T-cell (primary cell): ENCODE data around the gene UMOD. TPM values are rescaled to one million over a fixed set of nuclear protein-coding genes. Genes with fewer than 3 reads are reported as not detected.

Experiments
- ATAC-seq, 4 experiments: fragments of 200-7000 bp in 3 of 4; fragments of 150-1000 bp in 1 of 4; cut with Tn5 transposase; replicated peaks in 1 of 4; 1 replicate in 3 of 4; 2 replicates in 1 of 4; pipeline ENCODE4 v1.10.0; 2021; ENCODE audit warnings: moderate library complexity in 3 of 4, mild to moderate bottlenecking in 2 of 4, moderate number of reproducible peaks in 1 of 4
- CTCF ChIA-PET, 2 donors: fragments of 300-600 bp; sonication (Branson Sonifier 250); formaldehyde crosslinking; loops; one replicate each; lab custom pipeline; 2022; ENCODE audit warnings: antibody characterized with exemption in 2 of 2; lab: Charles Lee
- POLR2A ChIA-PET, 2 donors: fragments of 300-600 bp; sonication (Branson Sonifier 250); formaldehyde crosslinking; loops; one replicate each; lab custom pipeline; 2022; ENCODE audit warnings: antibody characterized with exemption in 2 of 2; lab: Charles Lee
- DNase-seq, 35 experiments: peaks; one replicate each; pipeline versions ENCODE4 v3.0.0 to v3.0.0-alpha.2; 2013 to 2023
- H3K27ac ChIP-seq: one replicate; pipeline ENCODE4 v1.5.1; 2013; ENCODE audit warnings: low read length
- H3K27me3 ChIP-seq, 2 experiments: replicated peaks in 1 of 2; 1 replicate in 1 of 2; 2 replicates in 1 of 2; pipeline versions ENCODE4 v1.6.1 to v1.7.0; 2013; ENCODE audit warnings: low read length in 1 of 2, mixed read lengths in 1 of 2; ENCODE audit not compliant: control insufficient read depth in 2 of 2, insufficient read depth in 2 of 2; ENCODE audit errors: extremely low read depth in 1 of 2
- H3K36me3 ChIP-seq, 2 donors: 1 replicate in 1 of 2; 2 replicates in 1 of 2; pipeline versions ENCODE4 v1.6.1 to v1.7.0; 2013; ENCODE audit warnings: low read length in 1 of 2; ENCODE audit not compliant: control insufficient read depth in 2 of 2, insufficient read depth in 1 of 2; ENCODE audit errors: extremely low read depth in 1 of 2
- H3K4me1 ChIP-seq, 2 experiments: 1 replicate in 1 of 2; 2 replicates in 1 of 2; pipeline versions ENCODE4 v1.6.1 to v1.7.0; 2013; ENCODE audit warnings: low read length in 2 of 2, mixed read lengths in 1 of 2; ENCODE audit not compliant: insufficient read depth in 2 of 2, control insufficient read depth in 1 of 2; ENCODE audit errors: extremely low read depth in 1 of 2
- H3K4me3 ChIP-seq, 2 donors: 1 replicate in 1 of 2; 2 replicates in 1 of 2; pipeline versions ENCODE4 v1.5.1 to v1.7.0; 2013; ENCODE audit warnings: mild to moderate bottlenecking in 2 of 2, low read length in 1 of 2, moderate library complexity in 1 of 2; ENCODE audit not compliant: control insufficient read depth in 1 of 2; ENCODE audit errors: extremely low read depth in 1 of 2
- H3K9me3 ChIP-seq: 2 replicates; pipeline ENCODE4 v1.7.0; 2013
- H3K27ac Mint-ChIP-seq, 2 donors: one replicate each; pipeline ENCODE4 v1.8.0; 2020 to 2021; ENCODE audit warnings: mild to moderate bottlenecking in 2 of 2, mixed read lengths in 2 of 2
- H3K27me3 Mint-ChIP-seq, 2 donors: one replicate each; pipeline ENCODE4 v1.8.0; 2021 to 2022; ENCODE audit warnings: mixed read lengths in 2 of 2
- H3K36me3 Mint-ChIP-seq: one replicate; pipeline ENCODE4 v1.8.0; 2021; ENCODE audit warnings: mixed read lengths
- H3K4me1 Mint-ChIP-seq, 3 donors: one replicate each; pipeline ENCODE4 v1.8.0; 2020 to 2022; ENCODE audit warnings: mixed read lengths in 3 of 3, mild to moderate bottlenecking in 1 of 3
- H3K4me3 Mint-ChIP-seq, 3 donors: one replicate each; pipeline ENCODE4 v1.8.0; 2020 to 2022; ENCODE audit warnings: mild to moderate bottlenecking in 3 of 3, mixed read lengths in 3 of 3, moderate library complexity in 3 of 3
- H3K9me3 Mint-ChIP-seq, 3 donors: one replicate each; pipeline ENCODE4 v1.8.0; 2020 to 2022; ENCODE audit warnings: mixed read lengths in 3 of 3
- WGBS: methylation state at CpG from one replicate; pipeline ENCODE4 v1.1.5; 2013; ENCODE audit warnings: missing lambda C conversion rate; ENCODE audit not compliant: insufficient coverage; 5-methylcytosine and 5-hydroxymethylcytosine counted together
- total RNA-seq, 35 experiments: library from RNA in 6 of 35; stranded (reverse) in 6 of 35; fragments of 120-200 nt in 1 of 35; gene quantifications; one replicate each; pipeline versions ENCODE4 v1.2.1 to v1.2.4 and lab custom pipeline; 2013 to 2026

UMOD gene
- not detected for total RNA-seq
- not detected for total RNA-seq (2013)
- 0 to 0.12 (median 0) reads per million in 29 experiments for total RNA-seq (lab: John Stamatoyannopoulos, UW)

- ChIA-PET POLR2A (no interaction called here), CTCF (no interaction called here)
- Mint-ChIP-seq H3K4me1 (no peaks in the 10 kb centered on the region), H3K9me3 (peaks cover 0 to 7% (median 0%) of the 10 kb centered on the region in 3 donors), H3K27me3 (peaks cover 7 to 14% of the 10 kb centered on the region in 2 donors), H3K36me3 (no peaks in the 10 kb centered on the region), H3K27ac (no peak within 1 kb of the TSS), H3K4me3 (no peak within 1 kb of the TSS)
- no peaks in the 10 kb centered on the region for H3K9me3 ChIP-seq
- WGBS = no CpG with 5 or more reads among the region's 2 CpGs
- no peaks in the 10 kb centered on the region for H3K36me3 ChIP-seq
- DNase-seq (no peak), ATAC-seq (no peak)
- H3K27me3 ChIP-seq = peaks cover 0 to 9% of the 10 kb centered on the region in 2 experiments
- no peak within 1 kb of the TSS for H3K27ac ChIP-seq
- H3K4me3 ChIP-seq = no peak within 1 kb of the TSS
- H3K4me1 ChIP-seq = no peaks in the 10 kb centered on the region
Measured at GRCh38 chr16:20352615-20353014, at the start of gene UMOD. TSS of gene UMOD (minus strand) at chr16:20352715. CDS start at chr16:20350737, 1,978 bp downstream.

GRCh38 chr16:20401475-20402016 is 49.0 kb upstream of the UMOD start:
- no peaks in the 10 kb centered on the region for H3K4me1 ChIP-seq
- H3K4me3 ChIP-seq = no peak overlapping the region
- 81% methylated on average over 4 of the region's 8 CpGs for WGBS
- ChIA-PET POLR2A (no interaction called here), CTCF (no interaction called here)
- H3K36me3 ChIP-seq = no peaks in the 10 kb centered on the region
- no peaks in the 10 kb centered on the region for H3K9me3 ChIP-seq
- H3K27me3 ChIP-seq = peaks cover 0 to 3% of the 10 kb centered on the region in 2 experiments
- ATAC-seq = no peak
- H3K9me3 Mint-ChIP-seq = no peaks in the 10 kb centered on the region
- no peaks in the 10 kb centered on the region for H3K4me1 Mint-ChIP-seq
- H3K27me3 Mint-ChIP-seq = peaks cover 0 to 5% of the 10 kb centered on the region in 2 donors
- H3K27ac ChIP-seq = no peak overlapping the region
- no peak overlapping the region for H3K4me3 Mint-ChIP-seq
- DNase-seq = no peak
- no peaks in the 10 kb centered on the region for H3K36me3 Mint-ChIP-seq
- H3K27ac Mint-ChIP-seq = no peak overlapping the region

GRCh38 chr16:20401066-20401465 is 48.6 kb upstream of the UMOD start:
- no peak overlapping the region for H3K27ac Mint-ChIP-seq
- no peaks in the 10 kb centered on the region for H3K9me3 Mint-ChIP-seq
- ChIA-PET CTCF (interaction anchor here in 1 of 2 donors (0.6 kb wide), 1 partner anchor 681 kb away, joined by 3 read pairs; no protein-coding TSS in a partner anchor), POLR2A (no interaction called here)
- WGBS = no CpG with 5 or more reads among the region's 2 CpGs
- no peaks in the 10 kb centered on the region for H3K4me1 Mint-ChIP-seq
- H3K27me3 Mint-ChIP-seq = peaks cover 0 to 3% of the 10 kb centered on the region in 2 donors
- Histone ChIP-seq H3K4me3 (no peak overlapping the region), H3K9me3 (no peaks in the 10 kb centered on the region), H3K4me1 (no peaks in the 10 kb centered on the region), H3K27me3 (peaks cover 0 to 3% of the 10 kb centered on the region in 2 experiments), H3K27ac (no peak overlapping the region), H3K36me3 (no peaks in the 10 kb centered on the region)
- ATAC-seq = no peak
- H3K36me3 Mint-ChIP-seq = no peaks in the 10 kb centered on the region
- H3K4me3 Mint-ChIP-seq = no peak overlapping the region
- no peak for DNase-seq

- no peaks in the 10 kb centered on the region for H3K27me3 Mint-ChIP-seq
- ATAC-seq (no peak), DNase-seq (no peak)
- H3K9me3 Mint-ChIP-seq = no peaks in the 10 kb centered on the region
- Histone ChIP-seq H3K4me3 (no peak overlapping the region), H3K27ac (no peak overlapping the region), H3K9me3 (no peaks in the 10 kb centered on the region), H3K27me3 (peaks cover 0 to 3% of the 10 kb centered on the region in 2 experiments), H3K4me1 (no peaks in the 10 kb centered on the region), H3K36me3 (no peaks in the 10 kb centered on the region)
- 48% methylated on average over 4 of the region's 7 CpGs for WGBS
- H3K27ac Mint-ChIP-seq = no peak overlapping the region
- H3K36me3 Mint-ChIP-seq = no peaks in the 10 kb centered on the region
- ChIA-PET POLR2A (no interaction called here), CTCF (no interaction called here)
- no peaks in the 10 kb centered on the region for H3K4me1 Mint-ChIP-seq
- no peak overlapping the region for H3K4me3 Mint-ChIP-seq
Measured at GRCh38 chr16:20399185-20399584, 46.7 kb upstream of the UMOD start.

GRCh38 chr16:20398603-20399002 is 46.1 kb upstream of the UMOD start:
- no peak overlapping the region for H3K4me3 ChIP-seq
- ATAC-seq (no peak), DNase-seq (no peak)
- H3K27ac ChIP-seq = no peak overlapping the region
- ChIA-PET CTCF (no interaction called here), POLR2A (no interaction called here)
- Mint-ChIP-seq H3K36me3 (no peaks in the 10 kb centered on the region), H3K27me3 (no peaks in the 10 kb centered on the region), H3K4me3 (no peak overlapping the region), H3K4me1 (no peaks in the 10 kb centered on the region), H3K27ac (no peak overlapping the region), H3K9me3 (no peaks in the 10 kb centered on the region)
- no peaks in the 10 kb centered on the region for H3K36me3 ChIP-seq
- no peaks in the 10 kb centered on the region for H3K4me1 ChIP-seq
- H3K27me3 ChIP-seq = peaks cover 0 to 3% of the 10 kb centered on the region in 2 experiments
- 43% methylated on average over 1 of the region's 3 CpGs for WGBS
- no peaks in the 10 kb centered on the region for H3K9me3 ChIP-seq

- Histone ChIP-seq H3K4me3 (no peak overlapping the region), H3K4me1 (no peaks in the 10 kb centered on the region), H3K36me3 (no peaks in the 10 kb centered on the region), H3K27me3 (no peaks in the 10 kb centered on the region), H3K27ac (no peak overlapping the region), H3K9me3 (no peaks in the 10 kb centered on the region)
- DNase-seq (no peak), ATAC-seq (no peak)
- Mint-ChIP-seq H3K36me3 (no peaks in the 10 kb centered on the region), H3K9me3 (no peaks in the 10 kb centered on the region), H3K4me3 (no peak overlapping the region), H3K27me3 (no peaks in the 10 kb centered on the region), H3K4me1 (no peaks in the 10 kb centered on the region), H3K27ac (no peak overlapping the region)
- CTCF ChIA-PET = no interaction called here
- 66% methylated on average over 6 of the region's 7 CpGs for whole genome bisulfite sequencing
- POLR2A ChIA-PET = no interaction called here
Measured at GRCh38 chr16:20397468-20398074, 45.1 kb upstream of the UMOD start.
